ENCODE data around the gene MEDAG.

MEDAG gene

GRCh38 chr13:30905932-30906383 is at the start of gene MEDAG:
Gene MEDAG (plus strand): TSS chr13:30906271. CDS start chr13:30906516, 245 bp downstream.
- no peak for DNase-seq

GRCh38 chr13:30857018-30857417 is 49.1 kb upstream of the MEDAG start:
- no peak for DNase-seq

GRCh38 chr13:30857636-30858035 is 48.4 kb upstream of the MEDAG start:
- no peak for DNase-seq

- DNase-seq, result no peak
Measured at GRCh38 chr13:30859326-30859725, 46.7 kb upstream of the MEDAG start.

- no peak for DNase-seq
Measured at GRCh38 chr13:30861163-30861562, 44.9 kb upstream of the MEDAG start.

- no peak for DNase-seq
Measured at GRCh38 chr13:30861836-30862467, 44.1 kb upstream of the MEDAG start.

GRCh38 chr13:30862707-30863106 is 43.4 kb upstream of the MEDAG start:
- no peak for DNase-seq

- DNase-seq, result no peak
Measured at GRCh38 chr13:30863231-30863630, 42.8 kb upstream of the MEDAG start.

- no peak for DNase-seq
Measured at GRCh38 chr13:30863796-30864195, 42.3 kb upstream of the MEDAG start.

- no peak for DNase-seq
Measured at GRCh38 chr13:30864433-30865122, 41.5 kb upstream of the MEDAG start.

- DNase-seq, result peak; percentile 50
Measured at GRCh38 chr13:30865123-30866049, 40.7 kb upstream of the MEDAG start.

GRCh38 chr13:30866677-30867076 is 39.4 kb upstream of the MEDAG start:
- no peak for DNase-seq

- no peak for DNase-seq
Measured at GRCh38 chr13:30867089-30867669, 38.9 kb upstream of the MEDAG start.

GRCh38 chr13:30868799-30869470 is 37.1 kb upstream of the MEDAG start:
- DNase-seq, result no peak

- DNase-seq, result no peak
Measured at GRCh38 chr13:30869491-30869890, 36.6 kb upstream of the MEDAG start.

- no peak for DNase-seq
Measured at GRCh38 chr13:30870049-30870884, 35.8 kb upstream of the MEDAG start.

- no peak for DNase-seq
Measured at GRCh38 chr13:30870916-30871587, 35.0 kb upstream of the MEDAG start.

GRCh38 chr13:30871588-30872275 is 34.3 kb upstream of the MEDAG start:
- no peak for DNase-seq

GRCh38 chr13:30872276-30872594 is 33.8 kb upstream of the MEDAG start:
- DNase-seq, result no peak

- no peak for DNase-seq
Measured at GRCh38 chr13:30872685-30873461, 33.2 kb upstream of the MEDAG start.
